ENCODE measurements around the gene PANK2.
"Not testable (repeated sequence)": the region's sequence is repeated elsewhere in the genome, so short reads cannot be mapped to it uniquely, and the experiment has no call there.

Gene PANK2

DNA sequence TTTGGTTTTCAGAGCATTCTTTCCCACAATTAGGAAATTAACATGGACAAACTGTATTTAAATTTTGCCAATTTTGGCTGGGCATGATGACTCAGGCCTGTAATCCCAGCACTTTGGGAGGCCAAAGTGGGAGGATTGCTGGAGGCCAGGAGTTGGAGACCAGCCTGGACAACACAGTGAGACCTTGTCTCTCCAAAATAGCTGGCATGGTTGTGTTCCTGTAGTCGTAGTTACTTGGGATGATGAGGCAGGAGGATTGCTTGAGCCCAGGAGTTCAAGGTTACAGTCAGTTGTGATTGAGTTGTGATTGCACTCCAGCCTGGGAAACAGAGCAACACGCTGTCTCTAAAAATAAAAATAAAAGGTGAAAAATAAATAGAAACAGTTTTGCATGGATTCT is 15.0 kb downstream of the PANK2 start:
- H3K27me3 ChIP-seq (ENCODE audit: control insufficient read depth, insufficient read depth, low read length) = no peaks in the 10 kb centered on the region
- H3K9me3 ChIP-seq (replicated peaks; ENCODE audit: low read length) = no peaks in the 10 kb centered on the region
- H3K4me3 ChIP-seq (ENCODE audit: low read length) = no peak overlapping the region
- no peak overlapping the region for H3K4me2 ChIP-seq (ENCODE audit: low read length)
- peaks cover 26% of the 10 kb centered on the region for H3K4me1 ChIP-seq (ENCODE audit: control insufficient read depth, insufficient read depth, low read length)
- H3K9ac ChIP-seq (ENCODE audit: low read depth, low read length) = no peak overlapping the region
- peaks cover 20% of the 10 kb centered on the region for H3K36me3 ChIP-seq (ENCODE audit: insufficient read depth, low read length)

DNA sequence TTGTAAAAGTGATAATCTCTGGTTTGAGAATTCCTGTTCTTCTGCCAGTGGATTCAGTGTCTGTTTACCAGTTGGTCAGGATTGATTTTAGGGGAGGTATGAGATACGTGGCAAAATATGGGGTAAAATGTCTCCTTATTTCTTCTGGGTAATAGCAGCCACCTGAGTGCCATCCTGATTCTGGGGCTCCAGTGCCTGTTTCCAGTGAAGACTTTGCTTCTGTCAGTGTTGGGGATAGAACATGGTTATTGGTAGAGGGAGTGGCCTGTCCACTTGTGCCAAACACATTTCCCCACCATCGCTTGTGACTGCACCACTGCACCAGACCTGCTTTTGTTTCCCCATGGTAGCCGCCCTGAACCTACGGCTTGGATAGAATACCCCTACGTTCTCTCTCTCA is 15.7 kb downstream of the PANK2 start:
- H3K4me1 ChIP-seq (ENCODE audit: control insufficient read depth, insufficient read depth, low read length) = peaks cover 20% of the 10 kb centered on the region

DNA sequence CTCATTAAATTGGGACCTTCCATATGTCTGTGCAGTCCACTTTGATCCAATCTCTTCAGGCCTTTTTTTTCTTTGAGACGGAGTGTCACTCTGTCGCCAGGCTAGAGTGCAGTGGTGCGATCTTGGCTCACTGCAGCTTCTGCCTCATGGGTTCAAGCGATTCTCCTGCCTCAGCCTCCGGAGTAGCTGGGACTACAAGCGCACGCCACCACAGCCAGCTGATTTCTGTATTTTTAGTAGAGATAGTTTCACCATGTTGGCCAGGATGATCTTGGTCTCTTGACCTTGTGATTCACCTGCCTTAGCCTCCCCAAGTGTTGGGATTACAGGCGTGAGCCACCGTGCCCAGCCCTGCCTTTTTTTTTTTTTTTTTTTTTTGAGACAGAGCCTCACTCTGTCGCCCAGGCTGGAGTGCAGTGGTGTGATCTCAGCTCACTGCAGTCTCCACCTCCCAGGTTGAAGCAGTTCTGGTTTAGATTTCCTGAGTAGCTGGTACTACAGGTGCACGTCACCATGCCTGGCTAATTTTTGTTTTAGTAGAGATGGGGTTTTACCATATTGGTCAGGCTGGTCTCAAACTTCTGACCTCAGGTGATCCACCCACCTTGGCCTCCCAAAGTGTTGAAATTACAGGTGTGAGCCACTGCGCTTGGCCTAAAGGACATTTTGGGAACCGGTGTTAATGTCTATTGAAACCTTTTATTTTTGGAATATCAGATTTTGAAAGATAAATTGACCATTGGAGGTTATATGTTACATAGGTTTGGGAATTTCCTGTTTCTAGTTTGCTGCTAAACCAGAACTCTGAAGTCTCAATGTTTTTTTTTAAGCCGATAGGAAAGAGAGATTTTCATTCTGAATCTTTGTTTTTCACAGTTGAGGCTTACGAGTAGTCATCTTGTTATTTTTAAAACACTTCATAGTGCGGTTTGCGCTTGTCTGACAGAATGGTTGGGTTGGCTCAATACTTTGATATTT is 17.8 kb downstream of the PANK2 start:
- H3K4me1 ChIP-seq (ENCODE audit: control insufficient read depth, insufficient read depth, low read length); H3K4me3 ChIP-seq (ENCODE audit: low read length); H3K9me3 ChIP-seq (replicated peaks; ENCODE audit: low read length); H3K9ac ChIP-seq (ENCODE audit: low read depth, low read length); H3K27me3 ChIP-seq (ENCODE audit: control insufficient read depth, insufficient read depth, low read length); H3K4me2 ChIP-seq (ENCODE audit: low read length): not testable (repeated sequence)
- peaks cover 41% of the 10 kb centered on the region for H3K36me3 ChIP-seq (ENCODE audit: insufficient read depth, low read length)

More for the DNA sequence above, 15.7 kb downstream of the PANK2 start:
- Histone ChIP-seq H3K9me3 (replicated peaks; ENCODE audit: low read length) (no peaks in the 10 kb centered on the region), H3K9ac (ENCODE audit: low read depth, low read length) (no peak overlapping the region), H3K4me3 (ENCODE audit: low read length) (no peak overlapping the region), H3K4me2 (ENCODE audit: low read length) (no peak overlapping the region), H3K27me3 (ENCODE audit: control insufficient read depth, insufficient read depth, low read length) (no peaks in the 10 kb centered on the region), H3K36me3 (ENCODE audit: insufficient read depth, low read length) (peaks cover 23% of the 10 kb centered on the region)

DNA sequence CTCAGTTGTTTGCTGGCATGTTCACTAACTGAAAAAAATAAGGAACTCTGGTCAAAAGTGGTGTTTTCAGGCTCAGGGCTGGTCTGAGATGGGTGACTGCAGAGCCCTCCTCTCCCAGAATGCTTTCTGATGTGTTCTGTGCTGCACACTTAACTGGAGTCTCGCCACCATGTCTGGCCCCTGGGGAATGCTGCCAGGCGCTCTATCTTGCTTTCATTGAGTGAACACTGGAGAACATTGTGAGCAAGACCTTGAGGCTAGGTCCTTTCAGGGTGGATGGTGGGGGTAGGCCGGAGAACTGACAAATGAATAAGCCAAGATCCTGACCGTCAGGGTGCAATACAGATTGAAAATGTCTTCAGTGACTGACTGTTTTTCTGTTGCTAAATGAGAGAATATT is 19.5 kb downstream of the PANK2 start:
- H3K9ac ChIP-seq (ENCODE audit: low read depth, low read length) = no peak overlapping the region
- H3K4me1 ChIP-seq (ENCODE audit: control insufficient read depth, insufficient read depth, low read length) = no peaks in the 10 kb centered on the region
- peaks cover 53% of the 10 kb centered on the region for H3K36me3 ChIP-seq (ENCODE audit: insufficient read depth, low read length)
- H3K4me2 ChIP-seq (ENCODE audit: low read length) = no peak overlapping the region
- H3K27me3 ChIP-seq (ENCODE audit: control insufficient read depth, insufficient read depth, low read length) = no peaks in the 10 kb centered on the region
- H3K4me3 ChIP-seq (ENCODE audit: low read length) = no peak overlapping the region
- H3K9me3 ChIP-seq (replicated peaks; ENCODE audit: low read length) = no peaks in the 10 kb centered on the region

DNA sequence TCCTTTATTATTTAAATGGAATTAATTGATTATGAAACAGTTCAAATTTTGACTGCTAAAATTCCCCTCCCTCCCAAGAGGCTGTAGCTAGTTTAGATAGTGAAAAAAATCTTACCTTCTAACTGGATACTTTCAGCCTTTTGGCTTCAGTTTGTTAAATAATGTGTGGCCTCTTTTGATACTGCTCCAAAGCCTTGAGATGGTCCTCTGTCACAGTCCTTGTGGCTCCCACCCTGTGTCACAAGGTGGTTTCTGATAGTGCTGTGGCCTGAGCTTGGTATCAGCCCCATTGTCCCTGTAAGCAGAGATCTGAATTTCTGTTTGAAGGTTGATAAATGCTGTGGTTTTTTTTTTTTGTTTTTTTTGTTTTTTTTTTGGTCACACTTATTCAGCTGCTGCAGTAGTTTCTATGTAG is 20.8 kb downstream of the PANK2 start:
- no peak overlapping the region for H3K4me3 ChIP-seq (ENCODE audit: low read length)
- no peak overlapping the region for H3K4me2 ChIP-seq (ENCODE audit: low read length)
- H3K4me1 ChIP-seq (ENCODE audit: control insufficient read depth, insufficient read depth, low read length) = no peaks in the 10 kb centered on the region
- peaks cover 61% of the 10 kb centered on the region for H3K36me3 ChIP-seq (ENCODE audit: insufficient read depth, low read length)
- no peaks in the 10 kb centered on the region for H3K9me3 ChIP-seq (replicated peaks; ENCODE audit: low read length)
- H3K27me3 ChIP-seq (ENCODE audit: control insufficient read depth, insufficient read depth, low read length) = no peaks in the 10 kb centered on the region
- H3K9ac ChIP-seq (ENCODE audit: low read depth, low read length) = no peak overlapping the region

DNA sequence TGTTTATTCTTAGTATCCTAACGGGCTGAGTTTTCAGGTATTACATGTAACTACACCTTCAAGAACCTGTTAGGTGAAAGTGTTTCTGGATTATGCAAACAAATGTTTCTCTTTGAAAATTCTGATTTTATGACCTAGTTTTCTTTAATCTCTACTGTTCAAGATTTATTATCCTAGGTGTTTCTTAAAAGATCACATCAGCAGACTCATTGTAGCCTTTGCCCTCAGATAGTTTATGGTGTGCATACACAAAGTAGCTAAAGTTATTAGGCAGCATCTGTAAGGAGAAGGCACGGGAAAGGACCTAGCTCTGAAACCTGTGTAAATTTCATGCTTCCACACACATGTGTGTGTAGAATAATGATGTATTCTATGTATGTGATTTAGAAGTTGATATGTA is 21.7 kb downstream of the PANK2 start:
- Histone ChIP-seq H3K4me3 (ENCODE audit: low read length) (no peak overlapping the region), H3K9me3 (replicated peaks; ENCODE audit: low read length) (no peaks in the 10 kb centered on the region), H3K27me3 (ENCODE audit: control insufficient read depth, insufficient read depth, low read length) (no peaks in the 10 kb centered on the region), H3K9ac (ENCODE audit: low read depth, low read length) (no peak overlapping the region), H3K4me2 (ENCODE audit: low read length) (no peak overlapping the region), H3K4me1 (ENCODE audit: control insufficient read depth, insufficient read depth, low read length) (no peaks in the 10 kb centered on the region), H3K36me3 (ENCODE audit: insufficient read depth, low read length) (peaks cover 67% of the 10 kb centered on the region)

DNA sequence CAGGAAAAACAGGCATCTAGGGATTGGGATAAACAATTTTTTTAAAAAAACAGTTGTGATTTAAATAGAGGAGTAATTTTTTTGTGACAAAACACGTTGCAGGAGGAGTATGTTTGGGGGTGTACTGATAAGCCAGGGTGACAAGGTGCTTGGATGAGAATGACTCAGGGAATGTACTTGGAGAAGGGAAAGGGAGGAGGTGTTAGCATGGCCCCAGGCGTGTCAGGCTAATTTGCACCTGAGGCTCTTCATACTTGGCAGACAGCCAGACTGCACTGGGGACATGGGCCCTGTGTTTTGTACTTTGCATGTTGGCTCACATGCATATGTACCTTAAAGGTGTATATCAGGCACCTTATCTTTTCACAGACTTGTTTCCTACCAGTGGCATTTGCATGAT is 22.8 kb downstream of the PANK2 start:
- peaks cover 75% of the 10 kb centered on the region for H3K36me3 ChIP-seq (ENCODE audit: insufficient read depth, low read length)
- no peaks in the 10 kb centered on the region for H3K27me3 ChIP-seq (ENCODE audit: control insufficient read depth, insufficient read depth, low read length)

DNA sequence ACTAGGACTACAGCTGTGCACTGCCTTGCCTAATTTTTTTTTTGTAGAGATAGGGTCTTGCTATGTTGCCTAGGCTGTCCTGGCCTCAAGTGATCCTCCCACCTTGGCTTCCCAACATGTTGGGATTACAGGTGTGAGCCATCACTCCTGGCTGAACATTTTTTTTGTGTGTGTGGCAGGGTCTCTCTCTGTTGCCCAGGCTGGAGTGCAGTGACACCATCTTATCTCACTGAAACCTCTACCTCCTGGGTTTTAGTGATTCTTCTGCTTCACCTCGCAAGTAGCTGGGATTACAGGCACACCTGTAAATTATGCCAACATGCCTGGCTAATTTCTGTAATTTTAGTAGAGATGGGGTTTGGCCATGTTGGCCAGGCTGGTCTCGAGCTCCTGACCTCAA is 25.3 kb downstream of the PANK2 start:
- H3K36me3 ChIP-seq (ENCODE audit: insufficient read depth, low read length) = peaks cover 74% of the 10 kb centered on the region
- no peaks in the 10 kb centered on the region for H3K27me3 ChIP-seq (ENCODE audit: control insufficient read depth, insufficient read depth, low read length)
- peaks cover 8% of the 10 kb centered on the region for H3K4me1 ChIP-seq (ENCODE audit: control insufficient read depth, insufficient read depth, low read length)
- H3K4me2 ChIP-seq (ENCODE audit: low read length) = no peak overlapping the region
- H3K9me3 ChIP-seq (replicated peaks; ENCODE audit: low read length) = no peaks in the 10 kb centered on the region
- H3K4me3 ChIP-seq (ENCODE audit: low read length) = no peak overlapping the region
- no peak overlapping the region for H3K9ac ChIP-seq (ENCODE audit: low read depth, low read length)

More for the DNA sequence above, 22.8 kb downstream of the PANK2 start:
- Histone ChIP-seq H3K4me3 (ENCODE audit: low read length) (no peak overlapping the region), H3K9me3 (replicated peaks; ENCODE audit: low read length) (no peaks in the 10 kb centered on the region), H3K4me1 (ENCODE audit: control insufficient read depth, insufficient read depth, low read length) (no peaks in the 10 kb centered on the region), H3K9ac (ENCODE audit: low read depth, low read length) (no peak overlapping the region), H3K4me2 (ENCODE audit: low read length) (no peak overlapping the region)

DNA sequence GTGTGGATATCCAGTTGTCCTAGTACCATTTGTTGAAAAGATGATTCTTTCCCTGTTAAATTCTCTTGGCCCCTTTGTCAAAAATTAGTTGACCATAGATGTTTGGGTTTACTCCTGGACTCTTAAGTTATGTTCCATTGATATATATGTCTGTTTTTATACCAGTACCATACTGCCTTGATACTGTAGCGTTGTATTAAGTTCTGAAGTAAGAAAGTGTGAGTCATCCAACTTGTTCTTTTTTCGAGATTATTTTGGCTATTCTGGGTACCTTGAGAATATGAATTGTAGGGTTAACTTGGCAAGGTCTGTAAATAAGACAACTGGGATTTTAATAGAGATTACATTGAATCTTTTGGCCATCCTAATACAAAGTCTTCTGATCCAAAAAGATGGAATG is 26.5 kb downstream of the PANK2 start:
- H3K27me3 ChIP-seq (ENCODE audit: control insufficient read depth, insufficient read depth, low read length) = no peaks in the 10 kb centered on the region
- peaks cover 65% of the 10 kb centered on the region for H3K36me3 ChIP-seq (ENCODE audit: insufficient read depth, low read length)
- no peak overlapping the region for H3K4me3 ChIP-seq (ENCODE audit: low read length)
- no peak overlapping the region for H3K4me2 ChIP-seq (ENCODE audit: low read length)
- H3K9ac ChIP-seq (ENCODE audit: low read depth, low read length) = no peak overlapping the region
- no peaks in the 10 kb centered on the region for H3K9me3 ChIP-seq (replicated peaks; ENCODE audit: low read length)
- peaks cover 10% of the 10 kb centered on the region for H3K4me1 ChIP-seq (ENCODE audit: control insufficient read depth, insufficient read depth, low read length)

DNA sequence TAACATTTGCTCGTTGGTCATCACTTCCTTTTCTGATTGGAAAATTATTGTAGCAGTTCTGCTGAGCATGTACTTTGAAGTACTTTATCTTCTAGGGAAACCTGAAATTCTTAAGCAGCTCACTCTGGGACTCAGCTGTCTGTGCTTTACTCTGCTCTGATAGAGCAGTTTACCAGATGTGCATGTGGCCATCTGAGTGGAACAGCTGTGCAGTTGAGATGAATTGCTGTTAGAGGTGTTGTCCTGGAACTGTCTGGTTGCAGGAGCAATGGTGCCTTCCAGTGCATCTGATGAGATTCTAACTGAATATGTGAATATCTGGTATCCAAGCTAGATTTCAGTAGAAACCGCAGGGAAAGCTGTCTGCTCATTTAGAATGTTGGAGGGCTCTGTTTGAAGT is 27.2 kb downstream of the PANK2 start:
- H3K4me2 ChIP-seq (ENCODE audit: low read length) = no peak overlapping the region
- H3K9me3 ChIP-seq (replicated peaks; ENCODE audit: low read length) = no peaks in the 10 kb centered on the region
- no peak overlapping the region for H3K9ac ChIP-seq (ENCODE audit: low read depth, low read length)
- H3K4me1 ChIP-seq (ENCODE audit: control insufficient read depth, insufficient read depth, low read length) = peaks cover 10% of the 10 kb centered on the region
- H3K4me3 ChIP-seq (ENCODE audit: low read length) = no peak overlapping the region
- no peaks in the 10 kb centered on the region for H3K27me3 ChIP-seq (ENCODE audit: control insufficient read depth, insufficient read depth, low read length)
- H3K36me3 ChIP-seq (ENCODE audit: insufficient read depth, low read length) = peaks cover 63% of the 10 kb centered on the region

DNA sequence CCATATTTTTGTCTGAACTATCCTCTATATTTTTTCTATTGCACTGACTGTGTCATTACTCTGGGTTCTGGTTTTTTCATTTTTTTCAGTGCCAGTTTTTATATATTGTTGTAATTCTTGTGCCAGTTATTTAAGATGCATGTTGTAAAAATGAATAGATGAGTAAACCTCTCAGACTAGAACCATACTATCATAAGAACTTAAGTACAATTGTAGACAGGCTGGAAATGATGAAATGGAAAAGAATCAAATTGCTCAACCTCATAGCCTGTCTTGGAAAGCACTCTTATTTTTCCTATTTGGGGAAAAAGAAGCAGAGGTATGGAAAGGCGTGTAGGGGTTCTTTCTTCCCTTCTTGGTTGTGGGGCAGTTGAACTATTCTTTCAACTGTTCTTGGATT is 30.2 kb downstream of the PANK2 start:
- Histone ChIP-seq H3K4me2 (ENCODE audit: low read length) (no peak overlapping the region), H3K27me3 (ENCODE audit: control insufficient read depth, insufficient read depth, low read length) (no peaks in the 10 kb centered on the region), H3K4me1 (ENCODE audit: control insufficient read depth, insufficient read depth, low read length) (peaks cover 32% of the 10 kb centered on the region), H3K36me3 (ENCODE audit: insufficient read depth, low read length) (peaks cover 68% of the 10 kb centered on the region), H3K4me3 (ENCODE audit: low read length) (no peak overlapping the region), H3K9me3 (replicated peaks; ENCODE audit: low read length) (no peaks in the 10 kb centered on the region), H3K9ac (ENCODE audit: low read depth, low read length) (no peak overlapping the region)

Measured in skeletal muscle satellite cell (primary cell).